Fibroblast of mammary gland (primary cell): Measurements from ENCODE around the gene DIP2A.

Source experiments
- DNase-seq: peaks from one replicate; pipeline ENCODE4 v3.0.0-alpha.2; 2010; ENCODE audit warnings: low read depth
- H3K4me3 ChIP-seq: 2 replicates; pipeline ENCODE4 v1.5.1; 2011; ENCODE audit warnings: low read depth, mild to moderate bottlenecking, low read length, moderate library complexity; ENCODE audit not compliant: control insufficient read depth
- TF ChIP-seq, protein P1 (sequence below): conservative IDR thresholded peaks from 2 replicates; pipeline ENCODE4 v1.5.1; 2011; ENCODE audit warnings: low read depth, low read length, inconsistent platforms; ENCODE audit not compliant: control insufficient read depth, insufficient read depth

The DIP2A gene

DNA sequence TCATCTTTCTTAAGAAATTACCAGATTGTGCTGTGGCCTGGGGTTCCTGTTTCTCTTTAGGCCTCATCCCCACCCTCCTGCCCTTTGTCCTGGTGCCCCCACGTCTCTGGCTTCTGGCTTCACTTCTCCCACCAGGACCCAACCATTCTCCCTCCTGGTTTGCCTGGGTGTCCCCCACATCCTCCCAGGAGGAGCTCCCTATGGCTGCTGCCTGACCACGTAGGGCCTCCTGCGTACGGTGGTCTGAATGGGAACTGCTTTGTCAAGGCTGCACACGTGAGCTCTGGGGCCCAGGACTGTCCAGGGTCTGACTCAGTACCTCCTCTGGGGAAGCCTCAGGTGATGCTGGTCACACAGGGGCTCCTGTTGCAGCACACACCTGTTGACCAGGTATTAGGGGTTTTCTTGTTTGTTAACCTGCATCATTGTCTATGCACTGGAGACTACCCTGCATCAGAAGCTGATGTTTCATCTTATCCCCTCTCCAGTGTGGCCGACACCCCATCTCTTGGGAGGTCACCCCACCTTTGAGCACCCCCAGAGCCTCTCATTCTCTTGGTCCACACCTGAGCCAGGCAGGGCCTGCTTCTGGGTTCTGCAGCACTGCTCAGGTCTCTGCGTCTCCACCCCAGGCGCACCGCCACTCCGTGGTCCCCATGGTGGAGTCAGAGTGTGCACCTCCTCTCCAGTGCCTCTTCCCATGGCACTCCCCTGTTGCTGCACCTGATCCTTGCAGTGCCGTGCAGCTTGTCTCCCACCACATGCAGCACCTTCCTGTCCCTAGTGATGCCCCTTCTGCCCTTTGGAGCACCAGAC, 80.4 kb downstream of the DIP2A start:
- TF ChIP-seq, protein P1, sequence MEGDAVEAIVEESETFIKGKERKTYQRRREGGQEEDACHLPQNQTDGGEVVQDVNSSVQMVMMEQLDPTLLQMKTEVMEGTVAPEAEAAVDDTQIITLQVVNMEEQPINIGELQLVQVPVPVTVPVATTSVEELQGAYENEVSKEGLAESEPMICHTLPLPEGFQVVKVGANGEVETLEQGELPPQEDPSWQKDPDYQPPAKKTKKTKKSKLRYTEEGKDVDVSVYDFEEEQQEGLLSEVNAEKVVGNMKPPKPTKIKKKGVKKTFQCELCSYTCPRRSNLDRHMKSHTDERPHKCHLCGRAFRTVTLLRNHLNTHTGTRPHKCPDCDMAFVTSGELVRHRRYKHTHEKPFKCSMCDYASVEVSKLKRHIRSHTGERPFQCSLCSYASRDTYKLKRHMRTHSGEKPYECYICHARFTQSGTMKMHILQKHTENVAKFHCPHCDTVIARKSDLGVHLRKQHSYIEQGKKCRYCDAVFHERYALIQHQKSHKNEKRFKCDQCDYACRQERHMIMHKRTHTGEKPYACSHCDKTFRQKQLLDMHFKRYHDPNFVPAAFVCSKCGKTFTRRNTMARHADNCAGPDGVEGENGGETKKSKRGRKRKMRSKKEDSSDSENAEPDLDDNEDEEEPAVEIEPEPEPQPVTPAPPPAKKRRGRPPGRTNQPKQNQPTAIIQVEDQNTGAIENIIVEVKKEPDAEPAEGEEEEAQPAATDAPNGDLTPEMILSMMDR = no peak
- no peak overlapping the region for H3K4me3 ChIP-seq
- DNase-seq = no peak

DNA sequence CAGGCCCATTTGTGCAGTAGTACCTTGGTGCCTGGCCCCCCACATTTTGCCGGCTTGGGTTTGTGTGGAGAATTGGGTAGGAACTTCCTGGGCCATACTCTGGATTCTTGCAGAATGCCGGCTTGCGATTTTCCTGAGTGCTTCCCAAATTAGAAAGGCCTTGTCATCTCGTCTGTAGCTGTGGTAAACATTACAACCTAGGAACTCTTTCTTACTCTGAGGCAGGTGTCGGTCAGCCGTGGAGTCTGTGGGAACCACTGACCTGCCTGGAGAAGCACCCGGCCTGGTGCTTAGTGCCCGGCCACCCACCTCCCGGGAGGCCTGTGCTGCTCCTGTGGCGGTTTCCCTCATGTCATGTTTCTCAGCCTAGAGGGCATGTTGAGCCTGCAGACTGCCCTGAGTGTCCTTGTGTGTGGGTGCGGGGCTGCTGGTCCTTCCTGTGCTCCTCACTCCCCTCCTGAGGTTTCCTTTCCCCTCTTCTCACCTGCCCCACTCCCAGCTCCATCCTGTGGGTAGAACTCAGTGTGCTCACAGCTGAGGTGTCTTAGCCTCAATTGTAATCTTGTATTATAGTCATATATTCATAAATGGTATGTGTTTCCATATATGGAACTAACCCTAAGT, 81.5 kb downstream of the DIP2A start:
- TF ChIP-seq, protein P1 = no peak
- no peak overlapping the region for H3K4me3 ChIP-seq
- DNase-seq = no peak

DNA sequence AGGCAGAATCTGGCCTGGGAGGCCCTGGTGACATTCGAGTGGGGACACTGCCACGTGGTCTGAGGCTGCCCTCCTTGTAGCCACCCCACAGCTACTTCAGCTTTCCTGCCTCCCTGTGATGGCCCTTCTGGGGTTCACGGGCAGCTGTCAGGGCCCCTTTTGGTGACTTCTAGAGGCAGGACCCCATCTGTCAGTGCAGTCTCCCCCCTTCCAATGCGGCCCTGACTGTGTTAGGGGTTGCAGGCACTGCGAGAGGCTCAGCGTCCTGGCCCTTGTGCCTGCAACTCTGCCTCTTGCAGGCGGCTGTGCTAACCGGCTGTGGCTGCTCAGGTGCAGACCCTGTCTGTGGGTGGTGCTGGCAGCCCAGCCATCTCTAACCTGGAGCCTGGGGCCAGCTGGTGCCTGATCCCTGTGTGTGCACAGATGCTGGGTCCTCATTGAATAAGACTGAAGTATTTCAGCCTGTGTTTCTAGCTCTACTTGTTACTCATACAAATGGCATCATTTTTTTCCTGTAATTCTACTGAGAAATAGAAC, 84.0 kb downstream of the DIP2A start:
- DNase-seq = no peak
- TF ChIP-seq, protein P1 = no peak
- H3K4me3 ChIP-seq = no peak overlapping the region

DNA sequence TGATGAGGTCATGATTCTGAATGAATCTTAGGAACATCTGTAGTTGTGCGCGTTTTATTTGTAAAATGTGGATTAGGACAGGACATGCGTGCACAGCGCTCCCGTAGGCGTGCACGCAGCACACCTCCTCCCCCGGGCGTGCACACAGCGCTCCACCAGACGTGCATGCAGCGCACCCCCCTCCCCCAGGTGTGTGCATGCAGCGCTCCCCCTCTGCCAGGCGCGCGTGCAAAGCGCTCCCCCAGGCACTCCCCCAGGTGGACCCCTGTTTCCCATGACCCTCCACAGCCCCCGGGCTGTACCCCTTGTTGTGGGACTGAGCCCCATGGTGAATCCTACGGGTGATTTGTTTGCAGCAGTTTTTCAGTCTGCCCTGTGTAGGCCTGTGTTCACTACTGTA, 84.6 kb downstream of the DIP2A start:
- TF ChIP-seq, protein P1 = no peak
- no peak for DNase-seq
- H3K4me3 ChIP-seq = no peak overlapping the region

DNA sequence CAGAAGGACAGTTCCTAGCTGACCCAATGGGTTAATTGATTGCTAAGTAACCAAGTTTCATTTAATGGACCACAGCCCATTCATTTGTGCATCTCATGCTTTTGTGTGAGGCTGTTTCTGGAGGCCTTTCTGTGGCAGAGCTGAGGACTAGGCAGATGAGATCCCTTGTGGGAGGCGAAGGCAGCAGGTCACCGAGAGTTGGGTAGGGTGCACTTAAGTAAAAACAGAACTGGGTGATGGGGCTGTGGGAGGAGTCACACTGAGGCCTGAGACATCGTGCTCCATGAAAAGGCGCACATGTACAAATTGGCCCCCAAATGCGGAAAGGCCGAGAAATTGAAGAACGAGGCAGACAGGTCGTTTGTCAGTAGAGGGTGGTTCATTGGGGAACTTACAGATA, 85.3 kb downstream of the DIP2A start:
- H3K4me3 ChIP-seq = no peak overlapping the region
- no peak for DNase-seq
- TF ChIP-seq, protein P1 = no peak

DNA sequence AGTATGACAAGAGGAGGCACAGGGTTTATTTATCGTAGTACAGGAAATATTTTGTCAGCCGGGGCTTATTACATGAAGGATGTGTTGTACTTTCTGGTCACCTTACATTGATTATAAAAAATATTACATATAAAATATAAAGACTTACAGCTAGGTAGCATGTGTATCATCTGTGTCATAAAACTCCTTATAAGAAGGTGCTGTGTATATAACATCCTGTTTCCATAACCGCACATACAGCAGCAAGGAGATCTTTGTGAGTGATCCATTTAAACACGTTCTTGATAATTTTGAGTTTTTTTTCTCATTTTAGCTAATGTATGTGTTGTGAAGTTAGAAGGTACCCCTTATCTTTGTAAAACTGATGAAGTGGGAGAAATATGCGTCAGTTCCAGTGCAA, 86.1 kb downstream of the DIP2A start:
- DNase-seq = no peak
- H3K4me3 ChIP-seq = no peak overlapping the region
- TF ChIP-seq, protein P1 = no peak

DNA sequence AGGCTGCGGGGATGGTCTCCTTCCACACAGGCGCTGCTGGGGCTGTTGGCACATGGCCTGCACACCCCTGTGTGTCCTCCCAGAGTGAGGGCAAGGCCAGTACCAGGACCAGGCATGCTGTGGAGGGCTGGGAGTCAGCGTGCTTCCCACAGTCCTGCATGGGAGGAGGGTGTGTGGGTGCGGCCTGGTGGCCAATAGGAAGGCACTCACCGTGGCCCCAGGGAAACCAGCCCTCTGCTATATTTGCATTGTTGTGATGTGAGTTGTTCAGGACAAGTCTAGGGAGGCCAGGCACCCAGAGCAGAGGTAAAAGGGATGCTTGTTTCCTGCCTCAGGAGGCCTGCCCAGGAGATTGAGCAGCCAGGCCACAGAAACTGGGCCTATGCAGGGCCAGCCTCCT, 86.7 kb downstream of the DIP2A start:
- TF ChIP-seq, protein P1 = no peak
- no peak for DNase-seq
- H3K4me3 ChIP-seq = no peak overlapping the region
